ENCODE measurements around the gene RCCD1.
"Not testable (repeated sequence)": the region's sequence is repeated elsewhere in the genome, so short reads cannot be mapped to it uniquely, and the experiment has no call there.

The RCCD1 gene

GRCh38 chr15:90954712-90955623 lies at the start of gene RCCD1:
TSS of gene RCCD1 (plus strand) at chr15:90954884. CDS start at chr15:90956735, 1,851 bp downstream.
- no peaks in the 10 kb centered on the region for H3K9me3 ChIP-seq (ENCODE audit: control insufficient read depth in 2 of 2, low read length in 2 of 2)
- peaks cover 22 to 29% of the 10 kb centered on the region in 2 donors for H3K36me3 ChIP-seq (ENCODE audit: control insufficient read depth in 2 of 2, insufficient read depth in 2 of 2, low read length in 2 of 2)
- H3K4me1 ChIP-seq (ENCODE audit: control insufficient read depth, insufficient read depth, low read length), result peaks cover 38% of the 10 kb centered on the region
- peak within 1 kb of the TSS; percentile 90 for H3K27ac ChIP-seq (ENCODE audit: low read length)
- H3K4me3 ChIP-seq (ENCODE audit: low read length in 2 of 2), result peak within 1 kb of the TSS; percentile 89 to 92
- no peaks in the 10 kb centered on the region for H3K27me3 ChIP-seq (ENCODE audit: control insufficient read depth in 1 of 2, insufficient read depth in 2 of 2, low read length in 2 of 2)
- H3K9ac ChIP-seq (ENCODE audit: low read length in 2 of 2), result peak within 1 kb of the TSS; percentile 93 to 94

- Histone ChIP-seq H3K27ac (ENCODE audit: low read length) (no peak overlapping the region), H3K9ac (ENCODE audit: low read length in 2 of 2) (no peak overlapping the region), H3K4me3 (ENCODE audit: low read length in 2 of 2) (no peak overlapping the region), H3K27me3 (ENCODE audit: control insufficient read depth in 1 of 2, insufficient read depth in 2 of 2, low read length in 2 of 2) (no peaks in the 10 kb centered on the region), H3K9me3 (ENCODE audit: control insufficient read depth in 2 of 2, low read length in 2 of 2) (no peaks in the 10 kb centered on the region), H3K36me3 (ENCODE audit: control insufficient read depth in 2 of 2, insufficient read depth in 2 of 2, low read length in 2 of 2) (peaks cover 42 to 43% of the 10 kb centered on the region in 2 donors), H3K4me1 (ENCODE audit: control insufficient read depth, insufficient read depth, low read length) (peaks cover 20% of the 10 kb centered on the region)
These were observed 49.1 kb upstream of the RCCD1 start for GRCh38 chr15:90905306-90906180.

- no peaks in the 10 kb centered on the region for H3K9me3 ChIP-seq (ENCODE audit: control insufficient read depth in 2 of 2, low read length in 2 of 2)
- H3K36me3 ChIP-seq (ENCODE audit: control insufficient read depth in 2 of 2, insufficient read depth in 2 of 2, low read length in 2 of 2), result peaks cover 50% of the 10 kb centered on the region in 2 donors
- H3K4me1 ChIP-seq (ENCODE audit: control insufficient read depth, insufficient read depth, low read length), result peaks cover 20% of the 10 kb centered on the region
- no peaks in the 10 kb centered on the region for H3K27me3 ChIP-seq (ENCODE audit: control insufficient read depth in 1 of 2, insufficient read depth in 2 of 2, low read length in 2 of 2)
- H3K4me3 ChIP-seq (ENCODE audit: low read length in 2 of 2), result no peak overlapping the region
- no peak overlapping the region for H3K27ac ChIP-seq (ENCODE audit: low read length)
- no peak overlapping the region for H3K9ac ChIP-seq (ENCODE audit: low read length in 2 of 2)
These were observed 48.4 kb upstream of the RCCD1 start for GRCh38 chr15:90906181-90906849.

- Histone ChIP-seq H3K27me3 (ENCODE audit: control insufficient read depth in 1 of 2, insufficient read depth in 2 of 2, low read length in 2 of 2) (no peaks in the 10 kb centered on the region), H3K4me3 (ENCODE audit: low read length in 2 of 2) (no peak overlapping the region), H3K4me1 (ENCODE audit: control insufficient read depth, insufficient read depth, low read length) (peaks cover 14% of the 10 kb centered on the region), H3K9me3 (ENCODE audit: control insufficient read depth in 2 of 2, low read length in 2 of 2) (no peaks in the 10 kb centered on the region), H3K9ac (ENCODE audit: low read length in 2 of 2) (no peak overlapping the region), H3K27ac (ENCODE audit: low read length) (no peak overlapping the region), H3K36me3 (ENCODE audit: control insufficient read depth in 2 of 2, insufficient read depth in 2 of 2, low read length in 2 of 2) (peaks cover 58 to 59% of the 10 kb centered on the region in 2 donors)
These were observed 47.5 kb upstream of the RCCD1 start for GRCh38 chr15:90907051-90907660.

DNA sequence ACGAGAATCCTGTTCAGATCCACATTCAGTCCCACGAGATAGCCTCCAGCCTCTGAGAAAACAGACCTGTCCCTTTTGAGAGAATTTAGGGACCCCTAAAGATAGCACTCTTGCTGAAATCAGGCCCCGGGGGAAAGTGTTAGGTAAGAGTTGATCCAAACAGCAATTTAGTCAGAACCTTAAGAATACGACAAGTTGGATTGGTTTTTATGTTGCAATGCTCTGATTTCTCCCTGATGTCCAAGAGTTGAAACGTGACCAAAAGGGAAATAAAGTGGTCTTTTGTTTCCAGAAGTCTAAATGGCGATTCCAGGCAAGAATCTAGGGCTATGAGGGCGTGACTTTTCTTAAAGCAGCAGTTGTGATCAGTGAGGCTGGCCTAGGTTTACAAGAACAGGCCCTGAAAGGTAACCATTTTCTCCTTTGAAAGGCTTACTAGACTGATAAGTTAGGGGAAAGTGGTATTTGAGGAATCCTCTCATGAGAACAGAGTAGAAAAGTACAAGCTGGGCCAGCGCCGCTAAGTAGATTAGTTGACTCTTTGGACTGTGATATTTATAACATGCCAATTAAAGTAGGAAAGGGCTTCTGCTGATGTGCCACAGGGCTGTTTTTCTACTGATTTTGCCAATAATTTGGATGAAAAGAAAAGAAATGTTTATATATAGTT lies 46.7 kb upstream of the RCCD1 start:
- H3K9ac ChIP-seq (ENCODE audit: low read length in 2 of 2), result no peak overlapping the region
- H3K4me3 ChIP-seq (ENCODE audit: low read length in 2 of 2), result no peak overlapping the region
- H3K4me1 ChIP-seq (ENCODE audit: control insufficient read depth, insufficient read depth, low read length), result peaks cover 10% of the 10 kb centered on the region
- H3K27ac ChIP-seq (ENCODE audit: low read length), result no peak overlapping the region
- H3K27me3 ChIP-seq (ENCODE audit: control insufficient read depth in 1 of 2, insufficient read depth in 2 of 2, low read length in 2 of 2), result no peaks in the 10 kb centered on the region
- no peaks in the 10 kb centered on the region for H3K9me3 ChIP-seq (ENCODE audit: control insufficient read depth in 2 of 2, low read length in 2 of 2)
- H3K36me3 ChIP-seq (ENCODE audit: control insufficient read depth in 2 of 2, insufficient read depth in 2 of 2, low read length in 2 of 2), result peaks cover 66 to 67% of the 10 kb centered on the region in 2 donors

GRCh38 chr15:90909449-90909848 lies 45.2 kb upstream of the RCCD1 start:
- not testable (repeated sequence) for H3K27me3 ChIP-seq (ENCODE audit: control insufficient read depth in 1 of 2, insufficient read depth in 2 of 2, low read length in 2 of 2); H3K9ac ChIP-seq (ENCODE audit: low read length in 2 of 2); H3K9me3 ChIP-seq (ENCODE audit: control insufficient read depth in 2 of 2, low read length in 2 of 2); H3K27ac ChIP-seq (ENCODE audit: low read length); H3K4me3 ChIP-seq (ENCODE audit: low read length in 2 of 2); H3K4me1 ChIP-seq (ENCODE audit: control insufficient read depth, insufficient read depth, low read length)
- H3K36me3 ChIP-seq (ENCODE audit: control insufficient read depth in 2 of 2, insufficient read depth in 2 of 2, low read length in 2 of 2), result peaks cover 79 to 81% of the 10 kb centered on the region in 2 donors

GRCh38 chr15:90909976-90910375 lies 44.7 kb upstream of the RCCD1 start:
- H3K9ac ChIP-seq (ENCODE audit: low read length in 2 of 2), result no peak overlapping the region
- H3K4me1 ChIP-seq (ENCODE audit: control insufficient read depth, insufficient read depth, low read length), result no peaks in the 10 kb centered on the region
- no peak overlapping the region for H3K4me3 ChIP-seq (ENCODE audit: low read length in 2 of 2)
- no peaks in the 10 kb centered on the region for H3K27me3 ChIP-seq (ENCODE audit: control insufficient read depth in 1 of 2, insufficient read depth in 2 of 2, low read length in 2 of 2)
- H3K36me3 ChIP-seq (ENCODE audit: control insufficient read depth in 2 of 2, insufficient read depth in 2 of 2, low read length in 2 of 2), result peaks cover 80 to 83% of the 10 kb centered on the region in 2 donors
- H3K9me3 ChIP-seq (ENCODE audit: control insufficient read depth in 2 of 2, low read length in 2 of 2), result no peaks in the 10 kb centered on the region
- no peak overlapping the region for H3K27ac ChIP-seq (ENCODE audit: low read length)

DNA sequence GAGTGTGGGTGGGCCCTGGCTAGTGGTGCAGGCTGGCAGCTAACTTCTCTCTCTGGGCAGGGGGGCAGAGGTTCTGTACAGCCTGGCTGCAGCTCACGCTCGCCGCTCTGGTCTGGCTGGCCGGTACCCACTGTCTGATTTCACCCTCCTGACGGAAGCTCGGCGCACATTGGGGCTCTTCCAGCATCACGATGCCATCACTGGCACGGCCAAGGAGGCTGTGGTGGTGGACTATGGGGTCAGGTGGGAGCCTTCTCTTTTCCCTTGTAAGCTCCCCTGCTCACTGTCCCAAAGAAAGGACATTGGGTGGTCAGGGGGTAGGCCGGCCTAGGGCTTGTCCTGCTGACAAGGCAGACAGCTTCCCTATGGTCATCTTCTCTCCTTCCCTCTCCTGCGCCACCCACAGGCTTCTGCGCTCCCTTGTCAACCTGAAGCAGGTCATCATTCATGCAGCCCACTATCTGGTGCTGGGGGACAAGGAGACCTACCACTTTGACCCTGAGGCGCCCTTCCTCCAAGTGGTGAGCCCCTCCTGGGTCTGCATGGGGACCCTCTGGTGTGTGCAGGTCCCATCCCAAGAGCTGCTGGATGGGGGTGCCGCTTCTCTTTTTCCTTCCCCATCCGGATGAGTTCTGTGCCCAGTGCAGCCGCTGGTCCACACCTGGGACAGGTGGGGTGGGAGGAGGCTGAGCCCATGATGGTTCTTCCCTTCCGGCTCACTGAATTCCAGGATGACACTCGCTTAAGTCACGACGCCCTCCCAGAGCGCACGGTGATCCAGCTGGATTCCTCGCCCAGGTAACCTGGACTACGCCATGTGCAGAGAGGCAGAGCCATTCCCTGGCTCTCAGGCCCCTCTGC lies 44.0 kb upstream of the RCCD1 start:
- Histone ChIP-seq H3K4me3 (ENCODE audit: low read length in 2 of 2) (no peak overlapping the region), H3K27ac (ENCODE audit: low read length) (no peak overlapping the region), H3K9ac (ENCODE audit: low read length in 2 of 2) (no peak overlapping the region), H3K4me1 (ENCODE audit: control insufficient read depth, insufficient read depth, low read length) (no peaks in the 10 kb centered on the region), H3K27me3 (ENCODE audit: control insufficient read depth in 1 of 2, insufficient read depth in 2 of 2, low read length in 2 of 2) (no peaks in the 10 kb centered on the region), H3K9me3 (ENCODE audit: control insufficient read depth in 2 of 2, low read length in 2 of 2) (no peaks in the 10 kb centered on the region), H3K36me3 (ENCODE audit: control insufficient read depth in 2 of 2, insufficient read depth in 2 of 2, low read length in 2 of 2) (peaks cover 73 to 83% of the 10 kb centered on the region in 2 donors)

- H3K9me3 ChIP-seq (ENCODE audit: control insufficient read depth in 2 of 2, low read length in 2 of 2), result no peaks in the 10 kb centered on the region
- no peak overlapping the region for H3K4me3 ChIP-seq (ENCODE audit: low read length in 2 of 2)
- no peaks in the 10 kb centered on the region for H3K4me1 ChIP-seq (ENCODE audit: control insufficient read depth, insufficient read depth, low read length)
- H3K27me3 ChIP-seq (ENCODE audit: control insufficient read depth in 1 of 2, insufficient read depth in 2 of 2, low read length in 2 of 2), result no peaks in the 10 kb centered on the region
- H3K27ac ChIP-seq (ENCODE audit: low read length), result no peak overlapping the region
- H3K36me3 ChIP-seq (ENCODE audit: control insufficient read depth in 2 of 2, insufficient read depth in 2 of 2, low read length in 2 of 2), result peaks cover 72 to 84% of the 10 kb centered on the region in 2 donors
- no peak overlapping the region for H3K9ac ChIP-seq (ENCODE audit: low read length in 2 of 2)
These were observed 43.4 kb upstream of the RCCD1 start for GRCh38 chr15:90911302-90911623.
